H1 (cell line): Measurements from ENCODE around the gene PTPRD.

Experiments used
- CTCF ChIP-seq, 3 experiments: IDR thresholded peaks; 1 replicate in 2 of 3; 2 replicates in 1 of 3; pipeline versions ENCODE4 v1.5.1 to v1.6.1; 2011; ENCODE audit warnings: low read length in 3 of 3, mild to moderate bottlenecking in 3 of 3, inconsistent platforms in 2 of 3, low read depth in 1 of 3, moderate library complexity in 1 of 3; ENCODE audit not compliant: insufficient read depth in 1 of 3; ENCODE audit errors: control extremely low read depth in 1 of 3
- EP300 ChIP-seq, 2 experiments: IDR thresholded peaks; 1 replicate in 1 of 2; 2 replicates in 1 of 2; pipeline ENCODE4 v1.6.1; 2011 to 2012; ENCODE audit warnings: low read depth in 2 of 2, low read length in 2 of 2, mild to moderate bottlenecking in 2 of 2, borderline replicate concordance in 1 of 2, inconsistent platforms in 1 of 2, moderate library complexity in 1 of 2
- EZH2 ChIP-seq: fragments of 200-600 bp; sonication (generic); IDR thresholded peaks from 2 replicates; pipeline ENCODE4 v1.7.1; 2012; ENCODE audit warnings: low read depth, mild to moderate bottlenecking, moderate library complexity, low read length, inconsistent platforms; ENCODE audit not compliant: severe bottlenecking
- GABPA ChIP-seq: IDR thresholded peaks from 2 replicates; pipeline ENCODE4 v1.6.1; 2011; ENCODE audit warnings: mild to moderate bottlenecking, low read length, moderate library complexity, borderline replicate concordance; ENCODE audit not compliant: insufficient read depth
- RAD21 ChIP-seq, 2 experiments: IDR thresholded peaks in 1 of 2; conservative IDR thresholded peaks in 1 of 2; 2 replicates each; pipeline ENCODE4 v1.6.1; 2011; ENCODE audit warnings: low read depth in 2 of 2, low read length in 2 of 2, improper control_type of control experiment in 1 of 2, inconsistent platforms in 1 of 2, mild to moderate bottlenecking in 1 of 2, moderate library complexity in 1 of 2
- SIRT6 ChIP-seq: IDR thresholded peaks from one replicate; pipeline ENCODE4 v1.7.1; 2012; ENCODE audit warnings: low read length, inconsistent platforms
- SP1 ChIP-seq: IDR thresholded peaks from 2 replicates; pipeline ENCODE4 v1.6.1; 2011; ENCODE audit warnings: low read depth, low read length

GRCh38 chr9:8879284-8879683 is 1733.5 kb downstream of the PTPRD start:
- no peak for TF ChIP-seq RAD21 (IDR thresholded peaks at IDR 0.05 in 1 of 2, conservative IDR thresholded peaks at IDR 0.05 in 1 of 2; ENCODE audit: low read depth in 2 of 2, low read length in 2 of 2)
- no peak for TF ChIP-seq CTCF (IDR thresholded peaks at IDR 0.05; ENCODE audit: control extremely low read depth in 1 of 3, insufficient read depth in 1 of 3, low read depth in 1 of 3, low read length in 3 of 3)
- TF ChIP-seq EP300 (IDR thresholded peaks at IDR 0.05; ENCODE audit: borderline replicate concordance in 1 of 2, low read depth in 2 of 2, low read length in 2 of 2), result no peak
- no peak for TF ChIP-seq GABPA
- no peak for TF ChIP-seq SP1
- TF ChIP-seq SIRT6, result no peak
- TF ChIP-seq EZH2, result no peak
